ENCODE measurements around the gene ICAM3. TPM values are rescaled to one million over a fixed set of nuclear protein-coding genes. Genes with fewer than 3 reads are reported as not detected.
"Not testable (repeated sequence)": the region's sequence is repeated elsewhere in the genome, so short reads cannot be mapped to it uniquely, and the experiment has no call there.

ICAM3 gene
- 31.3 TPM for total RNA-seq
- long read RNA-seq, partial matches to known transcripts: 16 of 23 reads
- long read RNA-seq, other reads (novel, unspliced or antisense): 4 of 23 reads

DNA sequence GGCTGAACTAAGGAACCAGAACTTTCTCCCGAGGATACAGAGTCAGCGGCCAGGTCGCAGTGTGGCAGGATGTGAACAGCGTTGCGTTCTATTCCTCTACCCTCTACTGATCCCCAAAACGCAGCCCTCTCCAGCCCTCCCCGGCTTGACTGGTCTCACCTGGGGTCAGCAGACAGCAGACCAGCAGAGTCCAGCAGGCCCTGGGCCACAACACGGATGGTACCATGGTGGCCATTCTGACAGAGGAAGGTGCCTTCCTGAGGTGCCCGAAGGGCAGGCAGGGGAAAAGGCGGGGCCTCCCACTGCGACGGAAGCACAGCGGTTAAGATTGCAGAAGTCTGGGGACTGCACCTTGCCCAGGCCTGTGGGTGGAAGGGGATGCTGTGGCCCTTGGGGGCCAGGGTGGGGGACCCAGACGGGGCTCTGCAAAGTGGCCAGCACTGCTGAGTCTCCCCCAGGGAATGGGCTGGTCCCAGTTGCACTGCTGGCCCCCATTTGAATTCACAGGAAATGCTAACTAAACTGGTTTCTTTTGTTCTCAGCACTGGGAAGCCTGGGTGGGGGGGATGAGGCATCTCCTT is at the start of gene ICAM3:
Gene ICAM3, minus strand, starts transcription at position 245 of the 581 bp plus-strand sequence. Its CDS starts 10 bp downstream, at position 235.
- intact Hi-C loops (cut with micrococcal nuclease): loop anchor here (10.0 kb wide), 1 partner anchor 65 kb away; the partner anchor contains the start of gene ICAM1
- TF ChIP-seq, protein P1, sequence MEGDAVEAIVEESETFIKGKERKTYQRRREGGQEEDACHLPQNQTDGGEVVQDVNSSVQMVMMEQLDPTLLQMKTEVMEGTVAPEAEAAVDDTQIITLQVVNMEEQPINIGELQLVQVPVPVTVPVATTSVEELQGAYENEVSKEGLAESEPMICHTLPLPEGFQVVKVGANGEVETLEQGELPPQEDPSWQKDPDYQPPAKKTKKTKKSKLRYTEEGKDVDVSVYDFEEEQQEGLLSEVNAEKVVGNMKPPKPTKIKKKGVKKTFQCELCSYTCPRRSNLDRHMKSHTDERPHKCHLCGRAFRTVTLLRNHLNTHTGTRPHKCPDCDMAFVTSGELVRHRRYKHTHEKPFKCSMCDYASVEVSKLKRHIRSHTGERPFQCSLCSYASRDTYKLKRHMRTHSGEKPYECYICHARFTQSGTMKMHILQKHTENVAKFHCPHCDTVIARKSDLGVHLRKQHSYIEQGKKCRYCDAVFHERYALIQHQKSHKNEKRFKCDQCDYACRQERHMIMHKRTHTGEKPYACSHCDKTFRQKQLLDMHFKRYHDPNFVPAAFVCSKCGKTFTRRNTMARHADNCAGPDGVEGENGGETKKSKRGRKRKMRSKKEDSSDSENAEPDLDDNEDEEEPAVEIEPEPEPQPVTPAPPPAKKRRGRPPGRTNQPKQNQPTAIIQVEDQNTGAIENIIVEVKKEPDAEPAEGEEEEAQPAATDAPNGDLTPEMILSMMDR (IDR thresholded peaks at IDR 0.05; ENCODE audit: borderline replicate concordance): no peak
- H3K27me3 ChIP-seq (ENCODE audit: low read depth): no peaks in the 10 kb centered on the region
- peaks cover 20% of the 10 kb centered on the region for H3K4me1 ChIP-seq
- H3K4me3 ChIP-seq: no peak within 1 kb of the TSS
- DNase-seq: peak; percentile 32
- no peaks in the 10 kb centered on the region for H3K9me3 ChIP-seq (replicated peaks)
- H3K36me3 ChIP-seq: no peaks in the 10 kb centered on the region
- no peak within 1 kb of the TSS for H3K27ac ChIP-seq (replicated peaks)

- Histone ChIP-seq H3K27me3 (ENCODE audit: low read depth) (no peaks in the 10 kb centered on the region), H3K27ac (replicated peaks) (peak overlapping the region; percentile 12), H3K4me3 (no peak overlapping the region), H3K9me3 (replicated peaks) (no peaks in the 10 kb centered on the region), H3K36me3 (peaks cover 32% of the 10 kb centered on the region), H3K4me1 (peaks cover 12% of the 10 kb centered on the region)
- TF ChIP-seq, protein P1 (IDR thresholded peaks at IDR 0.05; ENCODE audit: borderline replicate concordance): peak; percentile 93
- DNase-seq: peak; percentile 88
- intact Hi-C loops (cut with micrococcal nuclease): loop anchor here (5.0 kb wide), 1 partner anchor 122 kb away; no protein-coding TSS in a partner anchor
Observed at GRCh38 chr19:10388957-10389356, 49.5 kb upstream of the ICAM3 start.

- TF ChIP-seq, protein P1 (IDR thresholded peaks at IDR 0.05; ENCODE audit: borderline replicate concordance): no peak
- DNase-seq: no peak
- no peak overlapping the region for H3K4me3 ChIP-seq
- no peaks in the 10 kb centered on the region for H3K36me3 ChIP-seq
- no peak overlapping the region for H3K27ac ChIP-seq (replicated peaks)
- H3K9me3 ChIP-seq (replicated peaks): no peaks in the 10 kb centered on the region
- no peaks in the 10 kb centered on the region for H3K27me3 ChIP-seq (ENCODE audit: low read depth)
- H3K4me1 ChIP-seq: peaks cover 42% of the 10 kb centered on the region
- intact Hi-C loops (cut with micrococcal nuclease): no loop called here
Observed at GRCh38 chr19:10384580-10384979, 45.2 kb upstream of the ICAM3 start.

DNA sequence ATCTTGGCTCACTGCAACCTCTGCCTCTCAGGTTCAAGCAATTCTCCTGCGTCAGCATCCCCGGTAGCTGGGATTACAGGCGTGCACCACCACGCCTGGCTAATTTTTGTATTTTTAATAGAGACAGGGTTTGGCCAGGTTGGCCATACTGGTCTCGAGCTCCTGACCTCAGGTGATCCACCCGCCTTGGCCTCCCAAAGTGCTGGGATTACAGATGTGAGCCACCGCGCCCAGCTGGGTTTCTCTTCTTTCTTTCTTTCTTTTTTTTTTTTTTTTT is 43.7 kb upstream of the ICAM3 start:
- peaks cover 45% of the 10 kb centered on the region for H3K4me1 ChIP-seq
- H3K27me3 ChIP-seq (ENCODE audit: low read depth); H3K36me3 ChIP-seq; intact Hi-C loops (cut with micrococcal nuclease); H3K9me3 ChIP-seq (replicated peaks); H3K4me3 ChIP-seq; DNase-seq: not testable (repeated sequence)
- peak overlapping the region; percentile 72 for H3K27ac ChIP-seq (replicated peaks)

GRCh38 chr19:10380313-10381102 is 41.1 kb upstream of the ICAM3 start, which contains the start of gene TYK2:
Gene TYK2 (minus strand): TSS chr19:10380572. CDS start chr19:10378406, 2,166 bp downstream.
- Histone ChIP-seq H3K27ac (replicated peaks) (peak within 1 kb of the TSS; percentile 86), H3K36me3 (peaks cover 16% of the 10 kb centered on the region), H3K27me3 (ENCODE audit: low read depth) (no peaks in the 10 kb centered on the region), H3K4me1 (peaks cover 44% of the 10 kb centered on the region), H3K4me3 (peak within 1 kb of the TSS; percentile 89), H3K9me3 (replicated peaks) (no peaks in the 10 kb centered on the region)
- TF ChIP-seq, protein P1 (IDR thresholded peaks at IDR 0.05; ENCODE audit: borderline replicate concordance): no peak
- intact Hi-C loops (cut with micrococcal nuclease): no loop called here
- peak; percentile 96 for DNase-seq

DNA sequence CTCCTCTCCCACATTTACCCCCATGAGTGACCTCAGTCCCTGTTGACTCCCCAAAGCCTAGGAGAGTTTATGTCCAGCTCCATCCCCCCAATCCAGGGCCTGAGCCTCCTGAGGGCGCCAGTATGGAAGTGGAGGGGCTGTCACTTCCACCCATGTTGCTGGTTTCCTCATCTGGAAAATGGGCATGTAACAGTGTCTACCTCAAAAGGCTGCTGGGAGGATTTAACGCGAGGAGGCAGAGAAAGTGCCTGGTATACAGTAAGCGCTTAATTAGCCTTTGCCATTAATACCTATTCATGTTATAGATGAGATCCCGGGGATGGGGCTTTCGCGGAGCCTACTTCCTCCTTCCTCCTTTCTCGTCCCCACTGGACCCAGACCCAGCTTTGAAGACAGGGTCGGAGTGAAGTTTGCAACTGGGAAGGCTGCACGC is 40.5 kb upstream of the ICAM3 start:
- Histone ChIP-seq H3K36me3 (peaks cover 22% of the 10 kb centered on the region), H3K27me3 (ENCODE audit: low read depth) (no peaks in the 10 kb centered on the region), H3K4me3 (peak overlapping the region; percentile 89), H3K9me3 (replicated peaks) (no peaks in the 10 kb centered on the region), H3K27ac (replicated peaks) (peak overlapping the region; percentile 86), H3K4me1 (peaks cover 44% of the 10 kb centered on the region)
- intact Hi-C loops (cut with micrococcal nuclease): no loop called here
- TF ChIP-seq, protein P1 (IDR thresholded peaks at IDR 0.05; ENCODE audit: borderline replicate concordance): no peak
- DNase-seq: no peak
